ENCODE results near the gene ERVH48-1.
"Not testable (repeated sequence)": the region's sequence is repeated elsewhere in the genome, so short reads cannot be mapped to it uniquely, and the experiment has no call there.

GRCh38 chr21:42933137-42933970 lies 7.9 kb upstream of the ERVH48-1 start:
- not testable (repeated sequence) for TF ChIP-seq CTCF (conservative IDR thresholded peaks at IDR 0.05; ENCODE audit: low read depth, low read length); EZH2 (IDR thresholded peaks at IDR 0.05; ENCODE audit: low read length, unreplicated experiment)
